ENCODE results near the gene STARD3.
"Not testable (repeated sequence)": the region's sequence is repeated elsewhere in the genome, so short reads cannot be mapped to it uniquely, and the experiment has no call there.

The STARD3 gene

DNA sequence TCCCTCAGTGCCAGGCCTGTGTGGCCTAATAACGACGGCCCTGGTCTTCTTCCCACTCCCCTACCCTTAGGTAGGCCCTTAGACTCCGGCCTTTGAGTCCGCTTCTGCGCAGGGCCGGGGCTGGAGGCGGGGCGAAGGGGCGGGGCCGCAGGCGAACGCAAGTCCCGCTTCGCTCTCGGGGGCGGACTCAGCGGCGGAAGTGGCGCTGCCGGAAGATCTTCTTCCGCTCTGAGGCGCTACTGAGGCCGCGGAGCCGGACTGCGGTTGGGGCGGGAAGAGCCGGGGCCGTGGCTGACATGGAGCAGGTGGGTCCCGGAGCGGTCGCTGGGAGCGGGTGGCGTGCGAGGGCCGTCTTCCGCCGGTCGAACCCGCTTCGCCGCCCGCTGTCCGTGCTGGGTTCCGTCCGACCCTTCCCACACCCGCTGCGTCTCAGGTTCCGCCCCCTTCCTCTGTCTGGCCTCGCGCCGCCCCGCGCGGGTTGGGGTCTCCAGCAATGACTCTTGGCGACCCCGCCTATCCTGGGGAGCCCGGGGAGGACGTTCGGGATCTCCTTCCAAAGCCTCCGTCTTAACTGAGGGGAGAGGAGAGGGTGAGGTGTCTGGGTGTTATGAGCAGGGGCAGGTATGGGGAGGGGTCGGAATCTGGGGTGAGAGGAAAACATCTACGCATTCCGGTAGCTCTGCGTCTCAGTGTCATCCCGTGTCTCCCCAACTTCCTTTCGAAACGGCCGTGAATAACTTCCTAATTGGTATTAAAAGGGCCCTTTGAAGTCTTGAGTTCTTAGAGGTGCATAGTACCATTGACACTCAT is at the start of gene STARD3:
Gene STARD3 (plus strand): TSS at position 218 of the 810 bp plus-strand sequence. CDS start 16,388 bp downstream, outside the sequence.
- peak; percentile 66 for DNase-seq

- not testable (repeated sequence) for DNase-seq
Measured at GRCh38 chr17:39590180-39590579, 46.8 kb upstream of the STARD3 start.

GRCh38 chr17:39591958-39592954 is 44.7 kb upstream of the STARD3 start:
- DNase-seq, result peak; percentile 54

- DNase-seq, result no peak
Measured at GRCh38 chr17:39593371-39593770, 43.6 kb upstream of the STARD3 start.

DNA sequence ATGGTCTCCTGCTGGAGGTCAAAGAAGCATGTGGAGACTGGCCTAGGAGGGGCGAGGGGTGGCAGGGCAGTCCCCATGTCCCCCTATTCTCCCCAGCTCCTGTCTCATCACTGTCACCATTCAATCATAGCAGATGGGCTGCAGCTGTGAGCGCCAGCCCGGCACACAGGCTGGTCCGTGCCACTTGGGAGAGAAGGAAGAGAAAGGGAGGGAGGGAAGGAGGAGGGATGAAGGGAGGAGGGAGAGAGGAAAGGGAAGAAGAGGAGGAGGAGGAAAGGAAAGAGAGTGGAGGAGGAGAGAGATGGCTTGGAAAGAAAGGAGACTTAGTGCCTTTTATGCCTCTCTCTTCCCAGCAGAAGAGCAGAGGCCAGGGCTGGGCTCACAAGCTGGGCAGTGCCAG is 41.6 kb upstream of the STARD3 start:
- DNase-seq, result no peak

GRCh38 chr17:39595928-39596510 is 40.9 kb upstream of the STARD3 start:
- DNase-seq, result no peak

GRCh38 chr17:39596543-39597267 is 40.2 kb upstream of the STARD3 start:
- no peak for DNase-seq

GRCh38 chr17:39597372-39598046 is 39.4 kb upstream of the STARD3 start:
- no peak for DNase-seq

DNA sequence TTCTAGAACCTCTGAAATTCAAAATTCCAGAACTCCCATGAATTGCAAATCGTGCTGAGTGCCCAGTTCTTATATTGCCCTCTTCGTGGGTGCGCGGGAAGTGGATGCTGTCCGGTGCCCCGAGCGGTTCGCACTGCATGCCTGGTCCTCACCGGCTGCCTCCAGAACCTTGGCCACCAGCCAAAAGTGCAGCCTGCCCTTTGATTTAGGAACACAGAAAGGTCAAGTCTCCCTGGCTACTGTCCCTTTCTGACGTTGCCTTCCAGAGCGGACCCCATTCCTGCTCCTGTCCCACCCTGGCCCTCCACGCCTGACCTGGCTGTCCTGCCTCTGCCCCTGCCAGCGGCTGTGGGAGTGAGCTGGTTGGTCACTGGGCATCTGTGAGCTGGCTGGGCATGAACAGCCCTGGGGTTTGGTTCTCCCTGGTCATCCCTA is 38.9 kb upstream of the STARD3 start:
- no peak for DNase-seq

DNA sequence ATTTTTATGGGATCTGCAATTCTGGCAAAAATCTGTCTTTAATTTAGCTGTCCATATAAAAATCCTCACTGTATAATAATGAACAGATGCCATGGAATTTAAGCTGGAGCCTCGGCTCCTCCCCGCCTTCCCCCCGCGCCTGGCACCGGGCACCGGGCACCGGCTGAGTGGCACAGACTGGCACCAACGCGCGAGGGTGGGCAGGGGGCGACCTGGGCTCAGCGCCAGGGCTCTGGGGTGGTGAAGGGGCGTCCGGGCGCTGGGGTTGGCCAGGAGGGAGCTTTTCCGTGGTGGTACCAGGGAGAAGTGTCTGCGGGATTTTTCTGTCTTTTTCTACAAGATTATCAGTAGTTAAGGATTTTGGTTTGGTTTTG is 38.3 kb upstream of the STARD3 start:
- DNase-seq, result no peak

DNA sequence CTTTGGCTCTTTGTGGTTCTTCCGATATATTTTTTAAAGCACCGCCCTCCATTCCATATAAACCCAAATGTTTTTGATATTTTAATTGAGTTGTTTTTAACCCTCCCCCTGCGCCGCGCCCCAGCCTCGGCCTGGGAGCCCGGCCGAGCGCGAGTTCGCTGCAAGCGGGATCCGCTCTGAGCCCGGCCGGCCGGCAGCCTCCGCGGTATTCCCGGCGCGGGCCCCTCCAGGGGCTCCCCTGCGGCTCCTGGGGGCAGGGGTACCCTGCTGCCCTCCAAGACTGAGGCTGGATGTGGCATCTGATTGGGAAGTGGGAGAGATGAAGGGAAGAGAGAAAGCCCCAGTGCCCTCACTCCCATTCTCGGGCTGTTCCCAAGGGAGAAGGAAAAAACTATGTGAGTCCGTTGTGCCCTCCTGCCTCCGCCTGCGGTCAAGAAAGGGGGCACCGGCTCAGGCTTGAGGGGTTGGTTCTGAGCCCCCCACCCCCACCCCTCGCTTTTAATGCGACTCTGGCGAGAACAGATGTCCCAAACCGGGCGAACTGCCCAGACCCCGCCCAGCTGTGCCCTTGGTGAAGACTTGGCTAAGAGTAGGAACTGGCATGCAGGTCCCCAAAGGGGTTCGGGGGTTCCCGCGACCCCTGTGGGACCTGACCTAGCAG is 37.8 kb upstream of the STARD3 start:
- no peak for DNase-seq

DNA sequence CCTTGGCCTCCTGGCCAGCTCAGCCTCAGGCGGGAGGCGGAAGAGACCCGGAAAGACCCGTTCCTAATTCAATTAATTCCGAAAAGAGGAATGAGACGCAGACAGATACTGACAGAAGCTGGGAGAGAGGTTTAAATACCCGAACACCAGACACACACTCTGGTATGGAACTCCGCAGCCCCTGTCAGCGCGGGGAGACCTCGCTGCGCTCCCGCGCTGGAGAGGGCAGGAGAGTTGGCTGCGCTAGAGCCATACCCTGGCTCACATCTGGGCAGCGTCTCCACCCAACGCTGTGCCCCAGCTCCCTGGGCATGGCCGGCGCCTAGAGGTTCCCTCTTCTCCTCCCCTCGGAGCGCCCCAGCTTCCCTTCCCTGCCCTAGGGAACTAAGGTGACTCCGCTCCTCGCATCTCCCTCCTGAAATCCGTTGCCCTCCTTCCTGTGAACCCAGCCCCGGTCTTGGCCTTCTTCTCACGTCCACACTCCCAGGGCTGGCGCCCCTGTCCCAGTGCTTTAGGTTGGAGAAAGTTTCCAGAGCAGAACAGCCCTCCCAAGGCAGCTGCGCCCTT is 37.2 kb upstream of the STARD3 start:
- DNase-seq, result no peak

DNA sequence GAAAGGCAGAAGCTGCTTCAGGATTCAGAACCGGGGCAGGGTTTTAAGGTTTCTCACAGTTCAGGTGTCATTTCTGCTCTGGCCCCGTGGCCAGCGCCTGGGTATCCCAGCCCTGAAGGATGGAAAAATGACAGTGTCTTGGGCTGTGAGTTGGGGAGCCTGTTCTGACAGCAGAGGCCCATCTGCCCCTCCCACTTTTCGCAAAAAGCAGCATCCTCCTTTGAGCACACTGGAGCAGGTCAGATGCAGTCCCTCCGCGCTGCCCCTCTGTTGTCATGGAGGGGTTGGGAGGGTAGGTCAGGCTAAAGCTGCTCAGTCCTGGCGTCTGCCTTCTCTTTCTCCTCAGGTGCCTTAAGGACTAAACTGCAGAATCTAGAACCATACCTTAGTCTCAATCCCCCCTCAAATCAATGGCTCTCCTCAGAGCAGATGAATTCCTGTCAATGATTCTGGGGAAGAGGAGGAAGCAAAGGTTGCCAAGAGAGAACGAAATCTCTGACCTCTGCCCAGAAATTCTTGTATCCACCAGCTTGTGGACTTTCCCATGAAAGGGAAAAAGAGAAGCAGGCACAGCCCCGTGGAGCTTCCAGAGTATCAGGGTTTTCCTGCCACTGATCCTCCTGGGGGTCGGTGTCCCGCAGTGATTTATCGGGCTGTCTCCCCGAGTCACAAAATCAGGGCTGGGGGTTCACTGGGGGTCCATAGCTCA is 36.5 kb upstream of the STARD3 start:
- DNase-seq, result no peak

DNA sequence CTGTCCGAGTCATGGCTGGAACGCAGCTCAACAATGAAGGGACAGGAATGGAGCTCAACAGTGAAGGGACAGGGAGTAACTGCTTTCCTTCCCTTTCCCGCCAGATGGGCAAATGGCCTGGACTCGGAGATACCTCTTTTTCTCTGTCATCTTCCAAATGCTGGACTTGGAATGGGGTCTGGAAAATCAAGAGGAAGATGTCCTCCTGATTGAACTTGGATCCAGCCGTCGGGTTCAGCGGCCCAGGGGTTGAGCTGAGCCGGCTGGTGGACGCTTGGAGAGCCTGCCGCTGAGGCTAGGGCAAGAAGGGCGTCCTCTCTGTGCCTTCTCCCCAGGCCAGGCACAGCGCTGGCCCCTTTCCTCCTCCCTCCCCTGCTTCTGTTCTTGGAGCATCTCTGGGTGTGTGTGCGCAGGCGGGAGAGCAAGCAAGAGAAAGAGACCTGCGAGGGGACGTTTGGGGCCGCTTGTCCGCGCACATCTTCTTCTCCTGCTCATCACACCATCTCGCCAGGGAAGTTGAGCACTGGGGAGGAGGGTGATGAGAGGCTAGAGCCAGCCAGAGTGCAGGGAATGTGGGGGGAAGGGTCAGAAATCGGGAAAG is 35.8 kb upstream of the STARD3 start:
- DNase-seq, result no peak

DNA sequence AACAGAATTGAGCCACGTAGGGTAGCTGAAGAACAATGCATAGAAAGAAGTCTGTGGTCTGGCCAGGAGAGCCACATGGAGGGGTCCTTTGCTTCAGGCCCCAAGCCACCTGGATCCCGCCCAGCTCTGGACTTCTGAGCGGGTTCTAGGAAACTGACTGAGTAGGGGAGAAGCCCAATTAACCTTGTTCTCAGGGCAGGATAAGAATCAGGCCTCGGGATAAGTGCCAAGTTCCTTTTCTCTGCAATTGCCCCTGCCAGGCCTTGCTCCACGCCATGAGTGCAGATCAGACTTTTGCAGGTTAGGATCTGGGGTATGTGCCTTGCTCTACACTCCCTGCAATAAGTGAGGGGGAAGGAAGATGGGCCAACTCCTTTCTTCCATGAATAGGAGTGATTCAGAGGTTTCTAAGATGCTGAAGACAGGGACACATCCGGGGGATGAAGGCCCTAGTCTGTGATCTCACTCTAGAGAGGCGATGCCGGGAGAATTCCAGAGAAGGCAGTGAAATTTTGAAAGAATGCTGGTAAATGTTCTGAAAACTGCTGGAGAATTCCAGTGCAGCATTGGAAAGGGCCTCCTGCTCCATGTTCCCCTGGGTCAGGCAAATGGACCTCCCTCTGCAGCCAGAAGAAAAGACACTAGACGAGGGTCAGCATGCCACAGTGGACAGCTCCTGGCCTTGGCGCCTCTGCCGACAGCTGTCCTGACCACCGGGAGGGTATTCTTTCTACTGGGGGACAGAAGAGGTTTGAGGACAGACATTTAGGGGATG is 35.0 kb upstream of the STARD3 start:
- no peak for DNase-seq

DNA sequence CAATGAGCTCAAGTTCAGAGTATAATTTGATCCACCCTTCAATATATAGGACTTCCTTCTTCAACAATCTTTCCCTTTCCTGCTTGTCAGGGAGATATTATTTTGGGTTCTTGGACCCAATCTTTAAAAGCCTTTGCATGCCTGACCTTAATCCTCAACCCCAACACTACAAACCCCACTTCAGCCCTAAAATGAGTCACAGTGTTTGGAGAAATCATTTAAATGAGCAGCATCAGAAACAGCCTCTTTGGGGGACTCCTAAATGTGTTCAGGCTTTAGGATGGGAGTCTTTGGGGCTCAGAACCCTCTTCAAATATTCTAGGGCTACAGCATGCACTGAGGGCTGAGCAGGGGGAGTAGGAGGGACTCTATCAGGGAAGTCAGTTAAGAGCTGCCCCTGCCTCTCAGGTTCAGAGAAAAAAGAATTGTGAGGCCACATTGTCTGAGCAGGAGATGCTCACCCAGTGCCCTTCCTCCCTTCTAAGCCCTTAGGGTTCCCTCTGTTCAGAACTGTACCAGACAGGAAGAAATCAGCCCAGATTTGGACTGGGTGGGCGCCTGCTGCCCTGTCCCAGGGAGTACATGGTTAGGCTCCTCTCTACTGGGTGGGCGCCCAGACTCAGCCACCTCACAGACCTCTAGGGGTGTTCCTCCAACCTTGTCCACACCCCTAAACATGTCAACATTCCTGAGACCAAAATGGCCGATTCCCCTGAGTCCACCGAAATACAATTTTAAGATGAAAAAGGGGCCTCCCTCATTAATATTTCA is 34.2 kb upstream of the STARD3 start:
- no peak for DNase-seq

GRCh38 chr17:39603304-39604016 is 33.5 kb upstream of the STARD3 start:
- no peak for DNase-seq

Data from NCI-H510A treated with DMSO at 0.1 percent for 48 hours (cell line).